ENCODE data around the gene SLC6A13. TPM values are rescaled to one million over a fixed set of nuclear protein-coding genes. Genes with fewer than 3 reads are reported as not detected.

SLC6A13 gene
- total and polyA plus RNA-seq, 2 of the 13 experiments (the other 11 are each of a cell fraction or from before 2014, with no cell fraction given) = 0.05 to 0.15 TPM

- TF ChIP-seq ZHX2 (IDR thresholded peaks at IDR 0.05; ENCODE audit: low read depth) (no peak), ZHX2 (CRISPR knock-in tag; IDR thresholded peaks at IDR 0.05; ENCODE audit: borderline replicate concordance) (no peak), NR3C1 (CRISPR knock-in tag; IDR thresholded peaks at IDR 0.05) (no peak), ZNF24 (IDR thresholded peaks at IDR 0.05) (no peak), ZNF274 (CRISPR knock-in tag; IDR thresholded peaks at IDR 0.05) (no peak), ZKSCAN1 (IDR thresholded peaks at IDR 0.05; ENCODE audit: low read length) (no peak), ZNF383 (CRISPR knock-in tag; IDR thresholded peaks at IDR 0.05; ENCODE audit: borderline replicate concordance) (no peak), ZNF282 (IDR thresholded peaks at IDR 0.05; ENCODE audit: partially characterized antibody) (no peak), ZFY (CRISPR knock-in tag; IDR thresholded peaks at IDR 0.05) (peak; percentile 37; the same call in 1 of the 2 replicates), E2F5 (CRISPR knock-in tag; conservative IDR thresholded peaks at IDR 0.05) (no peak), SALL2 (CRISPR knock-in tag; IDR thresholded peaks at IDR 0.05) (no peak), ZNF766 (CRISPR knock-in tag; IDR thresholded peaks at IDR 0.05; ENCODE audit: borderline replicate concordance) (no peak), ELK4 (CRISPR knock-in tag; IDR thresholded peaks at IDR 0.05; ENCODE audit: borderline replicate concordance) (no peak), HNF1B (CRISPR knock-in tag; IDR thresholded peaks at IDR 0.05) (no peak), CBX1 (IDR thresholded peaks at IDR 0.05; ENCODE audit: low read depth) (no peak), NFKB2 (CRISPR knock-in tag; IDR thresholded peaks at IDR 0.05; ENCODE audit: borderline replicate concordance) (no peak; the same call in 1 of the 2 replicates), ZNF879 (CRISPR knock-in tag; IDR thresholded peaks at IDR 0.05) (no peak), HNF4A (CRISPR knock-in tag; IDR thresholded peaks at IDR 0.05) (peak; percentile 83), ARNT (IDR thresholded peaks at IDR 0.05) (no peak), HIVEP1 (CRISPR knock-in tag; IDR thresholded peaks at IDR 0.05) (no peak), HDAC2 (CRISPR knock-in tag; IDR thresholded peaks at IDR 0.05) (peak; percentile 21; the same call in 1 of the 2 replicates), ZNF576 (CRISPR knock-in tag; IDR thresholded peaks at IDR 0.05) (no peak)
Observed at GRCh38 chr12:212715-213526, 49.7 kb downstream of the SLC6A13 start (continued).
